Spleen (tissue), 7 donors: ENCODE results near the gene TACR2.

Experiments
- CTCF ChIP-seq, 11 experiments: fragments of 200-600 bp in 7 of 11; fragments of 450-650 bp in 4 of 11; sonication (generic) in 4 of 11; IDR thresholded peaks in 8 of 11; conservative IDR thresholded peaks in 3 of 11; 1 replicate in 7 of 11; 2 replicates in 4 of 11; pipeline versions ENCODE4 v1.4.0 to v1.8.0; 2016 to 2021; ENCODE audit warnings: antibody characterized with exemption in 11 of 11, inconsistent platforms in 4 of 11, mild to moderate bottlenecking in 1 of 11
- POLR2A ChIP-seq, 3 donors: fragments of 450-650 bp; IDR thresholded peaks; one replicate each; pipeline ENCODE4 v1.5.1; 2017; ENCODE audit warnings: antibody characterized with exemption in 3 of 3, mild to moderate bottlenecking in 1 of 3
- POLR2AphosphoS5 ChIP-seq, 3 donors: sonication (generic); formaldehyde crosslinking; IDR thresholded peaks; one replicate each; pipeline ENCODE4 v1.5.1; 2017; ENCODE audit warnings: antibody characterized with exemption in 3 of 3
- donor health status: DM: no; HTN: no; CAD: no; lungs with moderate emphysema.
- donor health status: DM: no; HTN: no; CAD: no.
- donor health status: DM: no; HTN: no; CAD: no.

DNA sequence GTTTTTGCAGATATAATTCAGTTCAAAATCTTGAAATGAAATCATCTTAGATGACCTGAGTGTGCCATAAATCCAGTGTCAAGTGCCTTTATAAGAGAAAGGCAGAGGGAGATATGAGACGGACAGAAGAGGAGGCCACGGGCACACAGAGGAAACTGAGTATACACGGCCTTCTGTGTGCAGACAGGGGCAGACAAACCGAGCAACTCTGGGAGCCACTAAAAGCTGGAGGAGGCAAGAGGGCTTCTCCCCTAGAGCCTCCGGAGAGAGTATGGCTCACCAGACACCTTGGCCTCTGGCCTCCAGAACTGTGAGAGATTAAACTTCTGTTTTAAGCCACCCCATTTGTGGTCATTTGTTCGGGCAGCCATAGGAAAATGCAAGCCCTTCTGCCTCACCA, 47.2 kb upstream of the TACR2 start:
- TF ChIP-seq CTCF (IDR thresholded peaks at IDR 0.05 in 8 of 11, conservative IDR thresholded peaks at IDR 0.05 in 3 of 11): no peak
- TF ChIP-seq POLR2A (IDR thresholded peaks at IDR 0.05): no peak
- TF ChIP-seq POLR2AphosphoS5 (IDR thresholded peaks at IDR 0.05): no peak
